ENCODE measurements around the gene MRO. TPM values are rescaled to one million over a fixed set of nuclear protein-coding genes. Genes with fewer than 3 reads are reported as not detected.

Gene MRO
- total and polyA plus RNA-seq, 2 of the 8 experiments (the other 6 are each of a cell fraction or from before 2014, with no cell fraction given) = 0.65 to 1.0 TPM

DNA sequence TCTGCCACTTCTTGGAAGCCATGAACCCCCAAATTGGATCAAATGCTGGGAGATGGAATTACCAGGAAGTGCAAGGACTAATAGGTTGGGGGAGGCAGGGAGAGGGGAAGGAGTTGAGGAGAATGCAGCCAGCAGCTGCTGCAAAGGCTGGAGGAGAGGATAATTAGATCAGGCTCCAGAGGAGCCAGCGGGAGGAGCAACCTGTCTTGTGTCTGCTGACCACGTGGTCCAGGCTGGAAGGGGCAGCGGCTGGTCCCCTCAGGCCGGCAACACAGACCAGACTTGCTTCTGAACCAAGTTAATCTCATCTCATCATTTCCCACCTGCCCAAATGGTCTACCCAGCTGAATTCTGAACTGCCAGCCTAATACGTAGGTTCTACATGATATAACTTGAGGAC is 68.3 kb downstream of the MRO start (continued):
- TF ChIP-seq CREB1 (IDR thresholded peaks at IDR 0.05) (no peak), SIRT6 (IDR thresholded peaks at IDR 0.05; ENCODE audit: low read length) (no peak), BRCA1 (IDR thresholded peaks at IDR 0.05; ENCODE audit: low read depth, low read length) (no peak), BACH1 (IDR thresholded peaks at IDR 0.05; ENCODE audit: low read length) (no peak), SRF (IDR thresholded peaks at IDR 0.05; ENCODE audit: low read depth, low read length) (no peak), EP300 (IDR thresholded peaks at IDR 0.05; ENCODE audit: borderline replicate concordance in 1 of 2, low read depth in 2 of 2, low read length in 2 of 2) (no peak), JUN (IDR thresholded peaks at IDR 0.05; ENCODE audit: low read depth, low read length) (no peak), SIN3A (conservative IDR thresholded peaks at IDR 0.05 in 1 of 2, IDR thresholded peaks at IDR 0.05 in 1 of 2; ENCODE audit: low read depth in 1 of 2, low read length in 2 of 2) (no peak), RNF2 (IDR thresholded peaks at IDR 0.05; ENCODE audit: borderline replicate concordance, low read depth, low read length, missing control alignments, poor library complexity, severe bottlenecking) (no peak)
- TF ChIP-seq, protein P1, sequence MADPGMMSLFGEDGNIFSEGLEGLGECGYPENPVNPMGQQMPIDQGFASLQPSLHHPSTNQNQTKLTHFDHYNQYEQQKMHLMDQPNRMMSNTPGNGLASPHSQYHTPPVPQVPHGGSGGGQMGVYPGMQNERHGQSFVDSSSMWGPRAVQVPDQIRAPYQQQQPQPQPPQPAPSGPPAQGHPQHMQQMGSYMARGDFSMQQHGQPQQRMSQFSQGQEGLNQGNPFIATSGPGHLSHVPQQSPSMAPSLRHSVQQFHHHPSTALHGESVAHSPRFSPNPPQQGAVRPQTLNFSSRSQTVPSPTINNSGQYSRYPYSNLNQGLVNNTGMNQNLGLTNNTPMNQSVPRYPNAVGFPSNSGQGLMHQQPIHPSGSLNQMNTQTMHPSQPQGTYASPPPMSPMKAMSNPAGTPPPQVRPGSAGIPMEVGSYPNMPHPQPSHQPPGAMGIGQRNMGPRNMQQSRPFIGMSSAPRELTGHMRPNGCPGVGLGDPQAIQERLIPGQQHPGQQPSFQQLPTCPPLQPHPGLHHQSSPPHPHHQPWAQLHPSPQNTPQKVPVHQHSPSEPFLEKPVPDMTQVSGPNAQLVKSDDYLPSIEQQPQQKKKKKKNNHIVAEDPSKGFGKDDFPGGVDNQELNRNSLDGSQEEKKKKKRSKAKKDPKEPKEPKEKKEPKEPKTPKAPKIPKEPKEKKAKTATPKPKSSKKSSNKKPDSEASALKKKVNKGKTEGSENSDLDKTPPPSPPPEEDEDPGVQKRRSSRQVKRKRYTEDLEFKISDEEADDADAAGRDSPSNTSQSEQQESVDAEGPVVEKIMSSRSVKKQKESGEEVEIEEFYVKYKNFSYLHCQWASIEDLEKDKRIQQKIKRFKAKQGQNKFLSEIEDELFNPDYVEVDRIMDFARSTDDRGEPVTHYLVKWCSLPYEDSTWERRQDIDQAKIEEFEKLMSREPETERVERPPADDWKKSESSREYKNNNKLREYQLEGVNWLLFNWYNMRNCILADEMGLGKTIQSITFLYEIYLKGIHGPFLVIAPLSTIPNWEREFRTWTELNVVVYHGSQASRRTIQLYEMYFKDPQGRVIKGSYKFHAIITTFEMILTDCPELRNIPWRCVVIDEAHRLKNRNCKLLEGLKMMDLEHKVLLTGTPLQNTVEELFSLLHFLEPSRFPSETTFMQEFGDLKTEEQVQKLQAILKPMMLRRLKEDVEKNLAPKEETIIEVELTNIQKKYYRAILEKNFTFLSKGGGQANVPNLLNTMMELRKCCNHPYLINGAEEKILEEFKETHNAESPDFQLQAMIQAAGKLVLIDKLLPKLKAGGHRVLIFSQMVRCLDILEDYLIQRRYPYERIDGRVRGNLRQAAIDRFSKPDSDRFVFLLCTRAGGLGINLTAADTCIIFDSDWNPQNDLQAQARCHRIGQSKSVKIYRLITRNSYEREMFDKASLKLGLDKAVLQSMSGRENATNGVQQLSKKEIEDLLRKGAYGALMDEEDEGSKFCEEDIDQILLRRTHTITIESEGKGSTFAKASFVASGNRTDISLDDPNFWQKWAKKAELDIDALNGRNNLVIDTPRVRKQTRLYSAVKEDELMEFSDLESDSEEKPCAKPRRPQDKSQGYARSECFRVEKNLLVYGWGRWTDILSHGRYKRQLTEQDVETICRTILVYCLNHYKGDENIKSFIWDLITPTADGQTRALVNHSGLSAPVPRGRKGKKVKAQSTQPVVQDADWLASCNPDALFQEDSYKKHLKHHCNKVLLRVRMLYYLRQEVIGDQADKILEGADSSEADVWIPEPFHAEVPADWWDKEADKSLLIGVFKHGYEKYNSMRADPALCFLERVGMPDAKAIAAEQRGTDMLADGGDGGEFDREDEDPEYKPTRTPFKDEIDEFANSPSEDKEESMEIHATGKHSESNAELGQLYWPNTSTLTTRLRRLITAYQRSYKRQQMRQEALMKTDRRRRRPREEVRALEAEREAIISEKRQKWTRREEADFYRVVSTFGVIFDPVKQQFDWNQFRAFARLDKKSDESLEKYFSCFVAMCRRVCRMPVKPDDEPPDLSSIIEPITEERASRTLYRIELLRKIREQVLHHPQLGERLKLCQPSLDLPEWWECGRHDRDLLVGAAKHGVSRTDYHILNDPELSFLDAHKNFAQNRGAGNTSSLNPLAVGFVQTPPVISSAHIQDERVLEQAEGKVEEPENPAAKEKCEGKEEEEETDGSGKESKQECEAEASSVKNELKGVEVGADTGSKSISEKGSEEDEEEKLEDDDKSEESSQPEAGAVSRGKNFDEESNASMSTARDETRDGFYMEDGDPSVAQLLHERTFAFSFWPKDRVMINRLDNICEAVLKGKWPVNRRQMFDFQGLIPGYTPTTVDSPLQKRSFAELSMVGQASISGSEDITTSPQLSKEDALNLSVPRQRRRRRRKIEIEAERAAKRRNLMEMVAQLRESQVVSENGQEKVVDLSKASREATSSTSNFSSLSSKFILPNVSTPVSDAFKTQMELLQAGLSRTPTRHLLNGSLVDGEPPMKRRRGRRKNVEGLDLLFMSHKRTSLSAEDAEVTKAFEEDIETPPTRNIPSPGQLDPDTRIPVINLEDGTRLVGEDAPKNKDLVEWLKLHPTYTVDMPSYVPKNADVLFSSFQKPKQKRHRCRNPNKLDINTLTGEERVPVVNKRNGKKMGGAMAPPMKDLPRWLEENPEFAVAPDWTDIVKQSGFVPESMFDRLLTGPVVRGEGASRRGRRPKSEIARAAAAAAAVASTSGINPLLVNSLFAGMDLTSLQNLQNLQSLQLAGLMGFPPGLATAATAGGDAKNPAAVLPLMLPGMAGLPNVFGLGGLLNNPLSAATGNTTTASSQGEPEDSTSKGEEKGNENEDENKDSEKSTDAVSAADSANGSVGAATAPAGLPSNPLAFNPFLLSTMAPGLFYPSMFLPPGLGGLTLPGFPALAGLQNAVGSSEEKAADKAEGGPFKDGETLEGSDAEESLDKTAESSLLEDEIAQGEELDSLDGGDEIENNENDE (IDR thresholded peaks at IDR 0.05; ENCODE audit: insufficient replicate concordance, low read length) = no peak
